ENCODE results near the gene GAREM1. TPM values are rescaled to one million over a fixed set of nuclear protein-coding genes. Genes with fewer than 3 reads are reported as not detected.
"Not testable (repeated sequence)": the region's sequence is repeated elsewhere in the genome, so short reads cannot be mapped to it uniquely, and the experiment has no call there.

GAREM1 gene
- total and polyA plus RNA-seq, 4 donors = 1.5 to 7.5 (median 2.0) TPM

GRCh38 chr18:32346671-32347070 lies 124.0 kb downstream of the GAREM1 start:
- TF ChIP-seq RAD21 (IDR thresholded peaks at IDR 0.05) = peak in 1 of 2 donors; percentile 13
- no peak for TF ChIP-seq HNF4A (conservative IDR thresholded peaks at IDR 0.05)
- WGBS = 62% methylated on average over 4 of the region's 4 CpGs
- Histone ChIP-seq H3K27me3 (ENCODE audit: control insufficient read depth in 4 of 4, insufficient read depth in 4 of 4, low read length in 3 of 4) (no peaks in the 10 kb centered on the region), H3K36me3 (ENCODE audit: control insufficient read depth in 4 of 4, insufficient read depth in 3 of 4, low read depth in 1 of 4, low read length in 3 of 4) (no peaks in the 10 kb centered on the region), H3K9me3 (ENCODE audit: control insufficient read depth in 4 of 4, low read length in 3 of 4) (no peaks in the 10 kb centered on the region), H3K4me1 (ENCODE audit: control insufficient read depth in 4 of 4, insufficient read depth in 4 of 4, low read length in 3 of 4) (peaks cover 1 to 5% (median 4%) of the 10 kb centered on the region in 4 donors), H3K4me3 (ENCODE audit: low read depth in 1 of 3, low read length in 3 of 3) (no peak overlapping the region), H3K9ac (ENCODE audit: low read depth in 1 of 2, low read length in 2 of 2) (no peak overlapping the region), H3K27ac (ENCODE audit: low read depth in 1 of 2, low read length in 2 of 2) (no peak overlapping the region)
- DNase-seq (ENCODE audit: low spot score) = no peak

GRCh38 chr18:32343634-32344033 lies 127.0 kb downstream of the GAREM1 start:
- 95% methylated on average over 3 of the region's 3 CpGs for WGBS
- no peak overlapping the region for H3K4me3 ChIP-seq (ENCODE audit: low read depth in 1 of 3, low read length in 3 of 3)
- no peaks in the 10 kb centered on the region for H3K9me3 ChIP-seq (ENCODE audit: control insufficient read depth in 4 of 4, low read length in 3 of 4)

GRCh38 chr18:32341112-32341511 lies 129.6 kb downstream of the GAREM1 start:
- WGBS = 93% methylated on average over 3 of the region's 3 CpGs
- H3K9ac ChIP-seq (ENCODE audit: low read depth in 1 of 2, low read length in 2 of 2); H3K9me3 ChIP-seq (ENCODE audit: control insufficient read depth in 4 of 4, low read length in 3 of 4): not testable (repeated sequence)

More at GRCh38 chr18:32343634-32344033, 127.0 kb downstream of the GAREM1 start:
- Histone ChIP-seq H3K4me1 (ENCODE audit: control insufficient read depth in 4 of 4, insufficient read depth in 4 of 4, low read length in 3 of 4) (peaks cover 1 to 8% (median 5%) of the 10 kb centered on the region in 4 donors), H3K27ac (ENCODE audit: low read depth in 1 of 2, low read length in 2 of 2) (no peak overlapping the region), H3K27me3 (ENCODE audit: control insufficient read depth in 4 of 4, insufficient read depth in 4 of 4, low read length in 3 of 4) (no peaks in the 10 kb centered on the region), H3K9ac (ENCODE audit: low read depth in 1 of 2, low read length in 2 of 2) (no peak overlapping the region), H3K36me3 (ENCODE audit: control insufficient read depth in 4 of 4, insufficient read depth in 3 of 4, low read depth in 1 of 4, low read length in 3 of 4) (no peaks in the 10 kb centered on the region)
- no peak for TF ChIP-seq MAX (IDR thresholded peaks at IDR 0.05)
- no peak for TF ChIP-seq RAD21 (IDR thresholded peaks at IDR 0.05)
- TF ChIP-seq FOXA1 (IDR thresholded peaks at IDR 0.05) = no peak
- TF ChIP-seq RXRA (IDR thresholded peaks at IDR 0.05) = no peak
- TF ChIP-seq EGR1 (IDR thresholded peaks at IDR 0.05; ENCODE audit: low read depth in 2 of 2) = no peak
- DNase-seq (ENCODE audit: low spot score) = no peak

GRCh38 chr18:32339045-32339444 lies 131.6 kb downstream of the GAREM1 start:
- H3K4me3 ChIP-seq (ENCODE audit: low read depth in 1 of 3, low read length in 3 of 3) = no peak overlapping the region
- DNase-seq (ENCODE audit: low spot score) = no peak

More at GRCh38 chr18:32341112-32341511, 129.6 kb downstream of the GAREM1 start:
- H3K4me1 ChIP-seq (ENCODE audit: control insufficient read depth in 4 of 4, insufficient read depth in 4 of 4, low read length in 3 of 4); DNase-seq (ENCODE audit: low spot score); H3K27me3 ChIP-seq (ENCODE audit: control insufficient read depth in 4 of 4, insufficient read depth in 4 of 4, low read length in 3 of 4); H3K27ac ChIP-seq (ENCODE audit: low read depth in 1 of 2, low read length in 2 of 2); H3K36me3 ChIP-seq (ENCODE audit: control insufficient read depth in 4 of 4, insufficient read depth in 3 of 4, low read depth in 1 of 4, low read length in 3 of 4); H3K4me3 ChIP-seq (ENCODE audit: low read depth in 1 of 3, low read length in 3 of 3): not testable (repeated sequence)

More at GRCh38 chr18:32339045-32339444, 131.6 kb downstream of the GAREM1 start:
- Histone ChIP-seq H3K27ac (ENCODE audit: low read depth in 1 of 2, low read length in 2 of 2) (no peak overlapping the region), H3K9me3 (ENCODE audit: control insufficient read depth in 4 of 4, low read length in 3 of 4) (no peaks in the 10 kb centered on the region), H3K9ac (ENCODE audit: low read depth in 1 of 2, low read length in 2 of 2) (no peak overlapping the region), H3K27me3 (ENCODE audit: control insufficient read depth in 4 of 4, insufficient read depth in 4 of 4, low read length in 3 of 4) (no peaks in the 10 kb centered on the region), H3K36me3 (ENCODE audit: control insufficient read depth in 4 of 4, insufficient read depth in 3 of 4, low read depth in 1 of 4, low read length in 3 of 4) (no peaks in the 10 kb centered on the region), H3K4me1 (ENCODE audit: control insufficient read depth in 4 of 4, insufficient read depth in 4 of 4, low read length in 3 of 4) (peaks cover 0 to 8% (median 4%) of the 10 kb centered on the region in 4 donors)
- TF ChIP-seq JUND (IDR thresholded peaks at IDR 0.05) = no peak
- TF ChIP-seq MAX (IDR thresholded peaks at IDR 0.05) = no peak
- no peak for TF ChIP-seq REST (IDR thresholded peaks at IDR 0.05)
- no peak for TF ChIP-seq HNF4G (IDR thresholded peaks at IDR 0.05)
- no peak for TF ChIP-seq RAD21 (IDR thresholded peaks at IDR 0.05)
- TF ChIP-seq ATF3 (IDR thresholded peaks at IDR 0.05) = no peak
- WGBS = 61% methylated on average over 2 of the region's 2 CpGs
